Measurements from ENCODE around the gene SPAG16. TPM values are rescaled to one million over a fixed set of nuclear protein-coding genes. Genes with fewer than 3 reads are reported as not detected.

Gene SPAG16
- total RNA-seq, 2 donors from 2014 or later: 27.1 to 29.2 TPM

GRCh38 chr2:214265991-214266489 lies 981.8 kb downstream of the SPAG16 start:
- no peak overlapping the region for H3K27ac ChIP-seq
- H3K36me3 ChIP-seq: no peaks in the 10 kb centered on the region
- WGBS: 73% methylated on average over 3 of the region's 3 CpGs
- DNase-seq (ENCODE audit: low spot score): no peak
- TF ChIP-seq, protein P1, sequence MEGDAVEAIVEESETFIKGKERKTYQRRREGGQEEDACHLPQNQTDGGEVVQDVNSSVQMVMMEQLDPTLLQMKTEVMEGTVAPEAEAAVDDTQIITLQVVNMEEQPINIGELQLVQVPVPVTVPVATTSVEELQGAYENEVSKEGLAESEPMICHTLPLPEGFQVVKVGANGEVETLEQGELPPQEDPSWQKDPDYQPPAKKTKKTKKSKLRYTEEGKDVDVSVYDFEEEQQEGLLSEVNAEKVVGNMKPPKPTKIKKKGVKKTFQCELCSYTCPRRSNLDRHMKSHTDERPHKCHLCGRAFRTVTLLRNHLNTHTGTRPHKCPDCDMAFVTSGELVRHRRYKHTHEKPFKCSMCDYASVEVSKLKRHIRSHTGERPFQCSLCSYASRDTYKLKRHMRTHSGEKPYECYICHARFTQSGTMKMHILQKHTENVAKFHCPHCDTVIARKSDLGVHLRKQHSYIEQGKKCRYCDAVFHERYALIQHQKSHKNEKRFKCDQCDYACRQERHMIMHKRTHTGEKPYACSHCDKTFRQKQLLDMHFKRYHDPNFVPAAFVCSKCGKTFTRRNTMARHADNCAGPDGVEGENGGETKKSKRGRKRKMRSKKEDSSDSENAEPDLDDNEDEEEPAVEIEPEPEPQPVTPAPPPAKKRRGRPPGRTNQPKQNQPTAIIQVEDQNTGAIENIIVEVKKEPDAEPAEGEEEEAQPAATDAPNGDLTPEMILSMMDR (IDR thresholded peaks at IDR 0.05): no peak
- TF ChIP-seq POLR2AphosphoS5 (IDR thresholded peaks at IDR 0.05) (no peak), POLR2A (IDR thresholded peaks at IDR 0.05) (no peak)
- H3K9me3 ChIP-seq: no peaks in the 10 kb centered on the region
- intact Hi-C loops (cut with DNase I): no loop called here
- H3K4me1 ChIP-seq (replicated peaks): no peaks in the 10 kb centered on the region
- H3K4me3 ChIP-seq: no peak overlapping the region
- H3K27me3 ChIP-seq (replicated peaks; ENCODE audit: insufficient read depth): no peaks in the 10 kb centered on the region

DNA sequence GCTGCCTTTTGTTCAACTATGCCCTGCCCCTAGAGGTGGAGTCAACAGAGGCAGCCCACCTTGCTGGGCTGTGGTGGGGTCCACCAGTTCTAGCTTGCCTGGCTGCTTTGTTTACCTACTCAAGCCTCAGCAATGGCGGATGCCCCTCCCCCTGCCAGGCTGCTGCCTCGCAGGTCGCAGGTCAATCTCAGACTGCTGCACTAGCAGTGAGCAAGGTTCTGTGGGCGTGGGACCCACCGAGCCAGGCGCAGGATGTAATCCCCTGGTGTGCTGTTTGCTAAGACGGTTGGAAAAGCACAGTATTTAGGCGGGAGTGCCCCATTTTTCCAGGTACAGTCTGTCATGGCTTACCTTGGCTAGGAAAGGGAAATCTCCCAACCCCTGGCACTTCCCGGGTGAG lies 993.6 kb downstream of the SPAG16 start:
- intact Hi-C loops (cut with DNase I): no loop called here
- Histone ChIP-seq H3K9me3 (no peaks in the 10 kb centered on the region), H3K27ac (no peak overlapping the region), H3K4me3 (no peak overlapping the region), H3K36me3 (no peaks in the 10 kb centered on the region), H3K27me3 (replicated peaks; ENCODE audit: insufficient read depth) (no peaks in the 10 kb centered on the region), H3K4me1 (replicated peaks) (no peaks in the 10 kb centered on the region)
- TF ChIP-seq POLR2A (IDR thresholded peaks at IDR 0.05) (no peak), POLR2AphosphoS5 (IDR thresholded peaks at IDR 0.05) (no peak)
- TF ChIP-seq, protein P1 (IDR thresholded peaks at IDR 0.05): no peak
- DNase-seq (ENCODE audit: low spot score): no peak
- 83% methylated on average over 7 of the region's 9 CpGs for WGBS

DNA sequence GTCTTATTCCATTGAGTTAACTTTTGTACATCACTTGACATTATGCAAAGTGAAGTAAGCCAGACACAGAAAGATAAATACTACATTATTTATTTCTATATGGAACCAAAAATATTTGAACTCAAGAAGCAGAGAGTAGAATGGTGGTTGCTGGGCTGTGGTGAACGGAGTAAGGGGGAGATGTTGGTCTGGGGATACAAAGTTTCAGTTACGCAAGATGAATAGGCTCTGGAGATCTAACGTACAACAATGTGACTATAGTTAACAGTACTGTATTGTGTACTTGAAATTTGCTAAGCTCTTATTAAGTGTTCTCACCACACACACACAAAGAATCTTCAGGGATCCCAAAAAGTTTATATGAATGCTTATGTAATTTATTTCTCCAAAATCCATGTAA lies 1001.7 kb downstream of the SPAG16 start:
- H3K9me3 ChIP-seq: no peaks in the 10 kb centered on the region
- intact Hi-C loops (cut with DNase I): no loop called here
- no peak overlapping the region for H3K27ac ChIP-seq
- H3K4me1 ChIP-seq (replicated peaks): no peaks in the 10 kb centered on the region
- no peaks in the 10 kb centered on the region for H3K27me3 ChIP-seq (replicated peaks; ENCODE audit: insufficient read depth)
- no peaks in the 10 kb centered on the region for H3K36me3 ChIP-seq
- no peak for DNase-seq (ENCODE audit: low spot score)
- TF ChIP-seq POLR2A (IDR thresholded peaks at IDR 0.05) (no peak), POLR2AphosphoS5 (IDR thresholded peaks at IDR 0.05) (no peak)
- TF ChIP-seq, protein P1 (IDR thresholded peaks at IDR 0.05): no peak
- H3K4me3 ChIP-seq: no peak overlapping the region
- 52% methylated on average over 3 of the region's 3 CpGs for WGBS

- H3K4me1 ChIP-seq (replicated peaks): no peaks in the 10 kb centered on the region
- no peak overlapping the region for H3K4me3 ChIP-seq
- intact Hi-C loops (cut with DNase I): no loop called here
- no peak for DNase-seq (ENCODE audit: low spot score)
- H3K27me3 ChIP-seq (replicated peaks; ENCODE audit: insufficient read depth): no peaks in the 10 kb centered on the region
- H3K36me3 ChIP-seq: no peaks in the 10 kb centered on the region
- no peak overlapping the region for H3K27ac ChIP-seq
- no peaks in the 10 kb centered on the region for H3K9me3 ChIP-seq
- TF ChIP-seq, protein P1 (IDR thresholded peaks at IDR 0.05): no peak
- TF ChIP-seq POLR2A (IDR thresholded peaks at IDR 0.05) (no peak), POLR2AphosphoS5 (IDR thresholded peaks at IDR 0.05) (no peak)
Observed at GRCh38 chr2:214293593-214293992, 1009.3 kb downstream of the SPAG16 start.

- Histone ChIP-seq H3K9me3 (no peaks in the 10 kb centered on the region), H3K27ac (no peak overlapping the region), H3K36me3 (no peaks in the 10 kb centered on the region), H3K4me3 (no peak overlapping the region), H3K4me1 (replicated peaks) (no peaks in the 10 kb centered on the region), H3K27me3 (replicated peaks; ENCODE audit: insufficient read depth) (no peaks in the 10 kb centered on the region)
- DNase-seq (ENCODE audit: low spot score): no peak
- intact Hi-C loops (cut with DNase I): no loop called here
- TF ChIP-seq POLR2A (IDR thresholded peaks at IDR 0.05): no peak
- no peak for TF ChIP-seq POLR2AphosphoS5 (IDR thresholded peaks at IDR 0.05)
- TF ChIP-seq, protein P1 (IDR thresholded peaks at IDR 0.05): no peak
Observed at GRCh38 chr2:214294426-214294825, 1010.2 kb downstream of the SPAG16 start.

All from prostate gland (tissue), 2 donors.